B cell (primary cell): Measurements from ENCODE around the gene GORASP1. TPM values are rescaled to one million over a fixed set of nuclear protein-coding genes. Genes with fewer than 3 reads are reported as not detected.

Experiments
- ATAC-seq: fragments of 200-7000 bp; cut with Tn5 transposase; one replicate; pipeline ENCODE4 v1.10.0; 2021; ENCODE audit warnings: low read depth, mild to moderate bottlenecking, moderate number of reproducible peaks, moderate library complexity
- CTCF ChIA-PET: fragments of 350-600 bp; sonication (Branson Sonifier 250); formaldehyde crosslinking; loops from one replicate; lab custom pipeline; 2021; ENCODE audit warnings: antibody characterized with exemption, inconsistent platforms; lab: Charles Lee
- POLR2A ChIA-PET: fragments of 350-600 bp; sonication (Branson Sonifier 250); formaldehyde crosslinking; loops from one replicate; lab custom pipeline; 2021; ENCODE audit warnings: antibody characterized with exemption; lab: Charles Lee
- DNase-seq: peaks from one replicate; pipeline ENCODE4 v3.0.0; 2013
- H2AFZ ChIP-seq: 2 replicates; pipeline ENCODE4 v1.6.1; 2012; ENCODE audit warnings: mild to moderate bottlenecking, low read depth, low read length; ENCODE audit not compliant: insufficient read depth, poor library complexity, severe bottlenecking
- H3K27ac ChIP-seq, 2 donors: 1 replicate in 1 of 2; 2 replicates in 1 of 2; pipeline ENCODE4 v1.5.1; 2012 to 2013; ENCODE audit warnings: low read length in 2 of 2, mild to moderate bottlenecking in 2 of 2, moderate library complexity in 1 of 2
- H3K27me3 ChIP-seq, 4 experiments: fragments of 200-600 bp in 1 of 4; sonication (generic) in 1 of 4; replicated peaks in 1 of 4; 1 replicate in 2 of 4; 2 replicates in 2 of 4; pipeline versions ENCODE4 v1.6.1 to v1.7.0; 2013 to 2016; ENCODE audit warnings: low read length in 3 of 4, mild to moderate bottlenecking in 2 of 4, mixed read lengths in 1 of 4, moderate library complexity in 1 of 4; ENCODE audit not compliant: insufficient read depth in 4 of 4, control insufficient read depth in 3 of 4; ENCODE audit errors: control extremely low read depth in 1 of 4
- H3K36me3 ChIP-seq, 2 experiments: replicated peaks in 1 of 2; 1 replicate in 1 of 2; 2 replicates in 1 of 2; pipeline versions ENCODE4 v1.6.1 to v1.7.1; 2013; ENCODE audit warnings: low read length in 1 of 2; ENCODE audit not compliant: insufficient read depth in 2 of 2, control insufficient read depth in 1 of 2; ENCODE audit errors: control extremely low read depth in 1 of 2, extremely low read depth in 1 of 2
- H3K4me1 ChIP-seq, 2 donors: fragments of 200-600 bp in 1 of 2; sonication (generic) in 1 of 2; 1 replicate in 1 of 2; 2 replicates in 1 of 2; pipeline versions ENCODE4 v1.5.1 to v1.6.1; 2013 to 2017; ENCODE audit warnings: low read length in 2 of 2; ENCODE audit not compliant: control insufficient read depth in 2 of 2, insufficient read depth in 2 of 2
- H3K4me2 ChIP-seq: replicated peaks from 2 replicates; pipeline ENCODE3; 2012; ENCODE audit warnings: mild to moderate bottlenecking, low read depth, low read length; ENCODE audit not compliant: poor library complexity, severe bottlenecking
- H3K4me3 ChIP-seq, 5 experiments: fragments of 200-600 bp in 1 of 5; sonication (generic) in 1 of 5; 1 replicate in 3 of 5; 2 replicates in 2 of 5; pipeline versions ENCODE4 v1.5.1 to v1.7.0; 2011 to 2016; ENCODE audit warnings: low read length in 4 of 5, mild to moderate bottlenecking in 4 of 5, low read depth in 2 of 5, control low read depth in 1 of 5, moderate library complexity in 1 of 5; ENCODE audit not compliant: insufficient read depth in 1 of 5; ENCODE audit errors: control extremely low read depth in 1 of 5, extremely low read depth in 1 of 5
- H3K79me2 ChIP-seq: fragments of 200-600 bp; sonication (generic); one replicate; pipeline ENCODE4 v1.6.0; 2016; ENCODE audit warnings: low read length; ENCODE audit not compliant: control insufficient read depth, insufficient read depth
- H3K9ac ChIP-seq: fragments of 200-600 bp; sonication (generic); 2 replicates; pipeline ENCODE4 v1.6.1; 2017; ENCODE audit warnings: mild to moderate bottlenecking, low read length, moderate library complexity
- H3K9me3 ChIP-seq, 3 donors: one replicate each; pipeline versions ENCODE4 v1.6.1 to v1.7.1; 2013; ENCODE audit warnings: low read length in 2 of 3; ENCODE audit not compliant: control insufficient read depth in 2 of 3, insufficient read depth in 1 of 3; ENCODE audit errors: control extremely low read depth in 1 of 3
- H4K20me1 ChIP-seq: 2 replicates; pipeline ENCODE4 v1.6.0; 2012; ENCODE audit warnings: mild to moderate bottlenecking, low read length; ENCODE audit not compliant: insufficient read depth, control insufficient read depth, poor library complexity, severe bottlenecking
- H3K27ac Mint-ChIP-seq: one replicate; pipeline ENCODE4 v1.8.0; 2021; ENCODE audit warnings: mixed read lengths
- H3K27me3 Mint-ChIP-seq: one replicate; pipeline ENCODE4 v1.8.0; 2021; ENCODE audit warnings: mixed read lengths
- H3K4me1 Mint-ChIP-seq: one replicate; pipeline ENCODE4 v1.8.0; 2021; ENCODE audit warnings: mixed read lengths
- H3K4me3 Mint-ChIP-seq: one replicate; pipeline ENCODE4 v1.8.0; 2021; ENCODE audit warnings: mixed read lengths
- H3K9me3 Mint-ChIP-seq: one replicate; pipeline ENCODE4 v1.8.0; 2022; ENCODE audit warnings: mixed read lengths; ENCODE audit not compliant: insufficient read depth
- EZH2 ChIP-seq: IDR thresholded peaks from 2 replicates; pipeline ENCODE4 v1.6.1; 2012; ENCODE audit warnings: borderline replicate concordance, low read depth, mild to moderate bottlenecking, moderate library complexity, low read length; ENCODE audit not compliant: insufficient read depth, poor library complexity, severe bottlenecking
- WGBS: methylation state at CpG from one replicate; pipeline ENCODE4 v1.1.5; 2013; ENCODE audit warnings: missing lambda C conversion rate; ENCODE audit not compliant: insufficient coverage; 5-methylcytosine and 5-hydroxymethylcytosine counted together
- intact Hi-C: fragments of 100-400 bp; cut with micrococcal nuclease; formaldehyde crosslinking; loops from one replicate; pipeline ENCODE4 v1.10.0; 2022
- polyA plus RNA-seq: library from polyadenylated mRNA; depleted of rRNA; stranded (reverse); fragments of >200 nt; gene quantifications from 2 replicates; pipeline ENCODE4 v1.2.3, GENCODE V29; 2012
- total RNA-seq, 2 donors: library from RNA; stranded (reverse); fragments of 120-200 nt in 1 of 2; gene quantifications; 1 replicate in 1 of 2; 2 replicates in 1 of 2; pipeline versions ENCODE4 v1.2.3 to v1.2.4, GENCODE V29; 2013 to 2022
- TF ChIP-seq, protein P1 (sequence below): fragments of 200-600 bp; IDR thresholded peaks from one replicate; pipeline ENCODE4 v1.8.0; 2022; ENCODE audit warnings: antibody characterized with exemption, mild to moderate bottlenecking

Gene GORASP1
- total and polyA plus RNA-seq, 2 donors (not counting 1 experiment from before 2014, with no cell fraction given), result 81.7 to 84.0 TPM

DNA sequence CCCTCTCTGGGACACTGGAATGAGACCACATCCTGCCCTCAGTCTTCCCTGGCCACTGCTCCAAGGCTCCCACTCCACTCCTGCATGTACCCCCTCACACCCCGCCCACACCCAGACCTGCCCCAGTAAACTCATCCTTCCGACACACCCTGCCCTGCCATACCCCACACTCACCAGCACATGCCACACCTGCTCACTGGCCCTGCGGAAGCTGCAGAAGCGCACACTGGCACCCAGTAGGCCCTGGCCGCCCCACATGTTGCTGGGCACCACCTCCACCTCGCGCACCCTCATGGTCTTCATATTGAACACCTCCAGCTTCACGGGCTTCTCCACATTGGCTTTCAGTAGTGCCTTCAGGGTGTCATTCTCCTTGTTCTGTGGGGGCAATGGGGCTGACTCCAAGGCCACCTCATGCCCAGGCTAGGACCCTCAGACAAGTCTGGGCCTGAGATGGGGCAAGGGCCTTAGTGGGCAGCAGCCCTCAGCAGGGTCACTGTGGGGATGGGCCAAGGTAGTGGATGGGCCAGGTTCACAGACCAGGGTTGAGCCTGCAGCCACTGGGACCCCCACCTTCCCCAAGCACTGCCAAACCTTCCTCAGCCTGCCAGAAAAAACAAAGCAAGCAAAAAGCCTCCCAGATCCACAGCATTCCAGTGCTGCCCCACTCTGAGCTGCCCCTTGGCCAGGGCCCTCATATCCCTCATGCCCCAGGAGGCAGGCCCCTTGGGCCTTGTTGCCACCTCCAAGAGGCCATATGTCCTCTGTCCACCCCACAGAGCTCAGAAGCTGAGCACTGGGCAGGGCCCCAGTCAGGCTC lies 4.7 kb downstream of the GORASP1 start:
- Histone ChIP-seq H3K79me2 (peaks cover 49% of the 10 kb centered on the region), H3K4me3 (no peak overlapping the region), H3K9me3 (no peaks in the 10 kb centered on the region), H3K27ac (peak overlapping the region in 1 of 2 donors; percentile 39), H3K4me1 (peaks cover 18 to 39% of the 10 kb centered on the region in 2 donors), H2AFZ (no peak overlapping the region), H3K36me3 (peaks cover 0 to 36% of the 10 kb centered on the region in 2 experiments), H4K20me1 (peaks cover 50% of the 10 kb centered on the region), H3K9ac (no peak overlapping the region), H3K4me2 (no peak overlapping the region), H3K27me3 (no peaks in the 10 kb centered on the region)
- Mint-ChIP-seq H3K4me1 (peaks cover 54% of the 10 kb centered on the region), H3K27ac (peak overlapping the region; percentile 61), H3K4me3 (no peak overlapping the region), H3K9me3 (no peaks in the 10 kb centered on the region), H3K27me3 (no peaks in the 10 kb centered on the region)
- ChIA-PET POLR2A (no interaction called here), CTCF (interaction anchor here (1.9 to 4.8 kb wide), 6 partner anchors 25 to 189 kb away, joined by 8 to 44 read pairs (median 13); no protein-coding TSS in a partner anchor)
- no peak for DNase-seq
- no peak for ATAC-seq
- TF ChIP-seq, protein P1, sequence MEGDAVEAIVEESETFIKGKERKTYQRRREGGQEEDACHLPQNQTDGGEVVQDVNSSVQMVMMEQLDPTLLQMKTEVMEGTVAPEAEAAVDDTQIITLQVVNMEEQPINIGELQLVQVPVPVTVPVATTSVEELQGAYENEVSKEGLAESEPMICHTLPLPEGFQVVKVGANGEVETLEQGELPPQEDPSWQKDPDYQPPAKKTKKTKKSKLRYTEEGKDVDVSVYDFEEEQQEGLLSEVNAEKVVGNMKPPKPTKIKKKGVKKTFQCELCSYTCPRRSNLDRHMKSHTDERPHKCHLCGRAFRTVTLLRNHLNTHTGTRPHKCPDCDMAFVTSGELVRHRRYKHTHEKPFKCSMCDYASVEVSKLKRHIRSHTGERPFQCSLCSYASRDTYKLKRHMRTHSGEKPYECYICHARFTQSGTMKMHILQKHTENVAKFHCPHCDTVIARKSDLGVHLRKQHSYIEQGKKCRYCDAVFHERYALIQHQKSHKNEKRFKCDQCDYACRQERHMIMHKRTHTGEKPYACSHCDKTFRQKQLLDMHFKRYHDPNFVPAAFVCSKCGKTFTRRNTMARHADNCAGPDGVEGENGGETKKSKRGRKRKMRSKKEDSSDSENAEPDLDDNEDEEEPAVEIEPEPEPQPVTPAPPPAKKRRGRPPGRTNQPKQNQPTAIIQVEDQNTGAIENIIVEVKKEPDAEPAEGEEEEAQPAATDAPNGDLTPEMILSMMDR, result no peak
- no peak for TF ChIP-seq EZH2
- WGBS, result 98% methylated on average over 8 of the region's 8 CpGs
- intact Hi-C loops, result loop anchor here (5.0 to 10.0 kb wide), 2 partner anchors 65 to 968 kb away; partner anchors contain the start of genes ACAA1 and MYD88
